Testis (tissue), 2 donors: Measurements from ENCODE around the gene COLGALT1.

Source experiments
- POLR2A ChIP-seq: fragments of 450-650 bp; IDR thresholded peaks from one replicate; pipeline ENCODE4 v1.6.1; 2017; ENCODE audit warnings: antibody characterized with exemption, mild to moderate bottlenecking, moderate library complexity
- TF ChIP-seq, protein P1 (sequence below), 3 experiments: fragments of 450-650 bp in 2 of 3; fragments of 200-600 bp in 1 of 3; sonication (generic) in 1 of 3; IDR thresholded peaks; one replicate each; pipeline ENCODE4 v1.5.1; 2016 to 2019; ENCODE audit warnings: antibody characterized with exemption in 3 of 3, mild to moderate bottlenecking in 2 of 3, moderate library complexity in 1 of 3

DNA sequence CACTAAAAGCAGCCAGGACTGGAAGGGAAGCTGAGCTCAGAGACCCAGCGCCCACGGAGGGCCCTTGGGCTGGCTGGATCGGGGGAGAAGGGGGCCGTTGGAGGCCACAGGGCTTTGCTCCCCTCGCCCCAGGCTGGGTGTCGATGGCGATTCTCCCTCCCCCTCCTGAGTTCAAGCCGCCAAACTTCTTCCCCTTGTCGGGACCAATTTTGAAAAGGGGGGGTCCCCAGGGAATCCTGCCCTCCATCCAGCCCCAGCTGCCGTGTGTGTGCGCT is 61.2 kb downstream of the COLGALT1 start:
- TF ChIP-seq, protein P1, sequence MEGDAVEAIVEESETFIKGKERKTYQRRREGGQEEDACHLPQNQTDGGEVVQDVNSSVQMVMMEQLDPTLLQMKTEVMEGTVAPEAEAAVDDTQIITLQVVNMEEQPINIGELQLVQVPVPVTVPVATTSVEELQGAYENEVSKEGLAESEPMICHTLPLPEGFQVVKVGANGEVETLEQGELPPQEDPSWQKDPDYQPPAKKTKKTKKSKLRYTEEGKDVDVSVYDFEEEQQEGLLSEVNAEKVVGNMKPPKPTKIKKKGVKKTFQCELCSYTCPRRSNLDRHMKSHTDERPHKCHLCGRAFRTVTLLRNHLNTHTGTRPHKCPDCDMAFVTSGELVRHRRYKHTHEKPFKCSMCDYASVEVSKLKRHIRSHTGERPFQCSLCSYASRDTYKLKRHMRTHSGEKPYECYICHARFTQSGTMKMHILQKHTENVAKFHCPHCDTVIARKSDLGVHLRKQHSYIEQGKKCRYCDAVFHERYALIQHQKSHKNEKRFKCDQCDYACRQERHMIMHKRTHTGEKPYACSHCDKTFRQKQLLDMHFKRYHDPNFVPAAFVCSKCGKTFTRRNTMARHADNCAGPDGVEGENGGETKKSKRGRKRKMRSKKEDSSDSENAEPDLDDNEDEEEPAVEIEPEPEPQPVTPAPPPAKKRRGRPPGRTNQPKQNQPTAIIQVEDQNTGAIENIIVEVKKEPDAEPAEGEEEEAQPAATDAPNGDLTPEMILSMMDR (IDR thresholded peaks at IDR 0.05) = no peak
- TF ChIP-seq POLR2A = no peak
